B cell (primary cell): Measurements from ENCODE around the gene WNT3A.

ENCODE experiments used
- CTCF ChIP-seq: fragments of 200-600 bp; IDR thresholded peaks from one replicate; pipeline ENCODE4 v1.8.0; 2022; ENCODE audit warnings: antibody characterized with exemption, mild to moderate bottlenecking
- EZH2 ChIP-seq: IDR thresholded peaks from 2 replicates; pipeline ENCODE4 v1.6.1; 2012; ENCODE audit warnings: borderline replicate concordance, low read depth, mild to moderate bottlenecking, moderate library complexity, low read length; ENCODE audit not compliant: insufficient read depth, poor library complexity, severe bottlenecking

- no peak for TF ChIP-seq CTCF
- TF ChIP-seq EZH2 = no peak
Observed at GRCh38 chr1:228079013-228079412, 72.2 kb downstream of the WNT3A start.
